Esophagus muscularis mucosa (tissue), 4 donors: ENCODE measurements around the gene ALDH1A2.

Experiments
- EP300 ChIP-seq: sonication (generic); formaldehyde crosslinking; IDR thresholded peaks from one replicate; pipeline ENCODE4 v1.6.1; 2017; ENCODE audit warnings: antibody characterized with exemption
- POLR2A ChIP-seq: fragments of 450-650 bp; IDR thresholded peaks from one replicate; pipeline ENCODE4 v1.6.1; 2017; ENCODE audit warnings: antibody characterized with exemption, moderate library complexity, mild to moderate bottlenecking, low read depth
- POLR2AphosphoS5 ChIP-seq, 2 donors: sonication (generic); formaldehyde crosslinking; IDR thresholded peaks; one replicate each; pipeline ENCODE4 v1.6.1; 2017; ENCODE audit warnings: antibody characterized with exemption in 2 of 2
- TF ChIP-seq, protein P1 (sequence below), 3 experiments: fragments of 200-600 bp in 2 of 3; fragments of 450-650 bp in 1 of 3; sonication (generic) in 2 of 3; IDR thresholded peaks; one replicate each; pipeline ENCODE4 v1.5.1; 2017 to 2019; ENCODE audit warnings: antibody characterized with exemption in 3 of 3, mild to moderate bottlenecking in 2 of 3, moderate library complexity in 1 of 3

DNA sequence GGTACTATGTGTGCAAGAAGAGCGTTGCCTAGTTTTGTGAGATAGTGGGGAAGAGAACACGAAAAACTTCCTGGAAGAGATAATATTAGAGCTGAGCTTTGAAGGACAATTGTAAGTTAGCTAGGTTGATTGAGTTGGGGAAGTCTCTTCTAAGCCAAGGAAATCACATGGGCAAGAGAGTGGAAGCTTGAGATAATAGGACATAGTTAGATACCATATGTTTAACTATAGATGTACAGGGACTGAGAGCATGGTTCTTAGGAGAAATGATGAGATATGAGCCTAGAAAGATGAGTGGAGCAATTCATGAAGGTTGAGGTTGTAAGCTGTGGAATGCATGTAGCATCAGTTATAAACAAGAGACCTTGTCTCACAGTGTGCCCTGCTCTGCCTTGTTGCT, 42.6 kb upstream of the ALDH1A2 start:
- TF ChIP-seq EP300 (no peak), POLR2A (no peak), POLR2AphosphoS5 (IDR thresholded peaks at IDR 0.05) (no peak)
- TF ChIP-seq, protein P1, sequence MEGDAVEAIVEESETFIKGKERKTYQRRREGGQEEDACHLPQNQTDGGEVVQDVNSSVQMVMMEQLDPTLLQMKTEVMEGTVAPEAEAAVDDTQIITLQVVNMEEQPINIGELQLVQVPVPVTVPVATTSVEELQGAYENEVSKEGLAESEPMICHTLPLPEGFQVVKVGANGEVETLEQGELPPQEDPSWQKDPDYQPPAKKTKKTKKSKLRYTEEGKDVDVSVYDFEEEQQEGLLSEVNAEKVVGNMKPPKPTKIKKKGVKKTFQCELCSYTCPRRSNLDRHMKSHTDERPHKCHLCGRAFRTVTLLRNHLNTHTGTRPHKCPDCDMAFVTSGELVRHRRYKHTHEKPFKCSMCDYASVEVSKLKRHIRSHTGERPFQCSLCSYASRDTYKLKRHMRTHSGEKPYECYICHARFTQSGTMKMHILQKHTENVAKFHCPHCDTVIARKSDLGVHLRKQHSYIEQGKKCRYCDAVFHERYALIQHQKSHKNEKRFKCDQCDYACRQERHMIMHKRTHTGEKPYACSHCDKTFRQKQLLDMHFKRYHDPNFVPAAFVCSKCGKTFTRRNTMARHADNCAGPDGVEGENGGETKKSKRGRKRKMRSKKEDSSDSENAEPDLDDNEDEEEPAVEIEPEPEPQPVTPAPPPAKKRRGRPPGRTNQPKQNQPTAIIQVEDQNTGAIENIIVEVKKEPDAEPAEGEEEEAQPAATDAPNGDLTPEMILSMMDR (IDR thresholded peaks at IDR 0.05) = no peak
